CD4-positive, alpha-beta T cell (primary cell): ENCODE measurements around the gene PHF11. TPM values are rescaled to one million over a fixed set of nuclear protein-coding genes. Genes with fewer than 3 reads are reported as not detected.

ENCODE experiments used
- ATAC-seq: fragments of 200-7000 bp; cut with Tn5 transposase; one replicate; pipeline ENCODE4 v1.10.0; 2022; ENCODE audit warnings: mild to moderate bottlenecking; ENCODE audit not compliant: poor library complexity
- CTCF ChIA-PET: fragments of 350-600 bp; sonication (Branson Sonifier 250); formaldehyde crosslinking; loops from one replicate; lab custom pipeline; 2021; ENCODE audit warnings: antibody characterized with exemption, inconsistent platforms; lab: Charles Lee
- POLR2A ChIA-PET: fragments of 350-600 bp; sonication (Branson Sonifier 250); formaldehyde crosslinking; loops from one replicate; lab custom pipeline; 2021; ENCODE audit warnings: antibody characterized with exemption, inconsistent platforms; lab: Charles Lee
- DNase-seq, 14 experiments: peaks; one replicate each; pipeline ENCODE4 v3.0.0-alpha.2; 2013 to 2020; ENCODE audit warnings: mixed read lengths in 2 of 14
- H3K27ac ChIP-seq, 2 donors: one replicate each; pipeline versions ENCODE4 v1.5.1 to v1.7.0; 2013; ENCODE audit warnings: low read length in 2 of 2, low read depth in 1 of 2, mild to moderate bottlenecking in 1 of 2
- H3K27me3 ChIP-seq, 2 experiments: 1 replicate in 1 of 2; 2 replicates in 1 of 2; pipeline versions ENCODE4 v1.6.1 to v1.7.0; 2013; ENCODE audit warnings: low read length in 2 of 2, control low read depth in 1 of 2, mild to moderate bottlenecking in 1 of 2, moderate library complexity in 1 of 2; ENCODE audit not compliant: insufficient read depth in 2 of 2, control insufficient read depth in 1 of 2
- H3K36me3 ChIP-seq: one replicate; pipeline ENCODE4 v1.6.1; 2013; ENCODE audit warnings: low read length, control low read depth; ENCODE audit not compliant: insufficient read depth
- H3K4me1 ChIP-seq: one replicate; pipeline ENCODE4 v1.6.1; 2013; ENCODE audit warnings: low read length, control low read depth; ENCODE audit not compliant: insufficient read depth
- H3K4me3 ChIP-seq: one replicate; pipeline ENCODE4 v1.5.1; 2013; ENCODE audit warnings: mild to moderate bottlenecking, low read length, moderate library complexity
- H3K9me3 ChIP-seq, 2 experiments: 1 replicate in 1 of 2; 2 replicates in 1 of 2; pipeline versions ENCODE4 v1.6.1 to v1.7.0; 2013; ENCODE audit warnings: low read length in 2 of 2, mild to moderate bottlenecking in 2 of 2, control low read depth in 1 of 2, moderate library complexity in 1 of 2; ENCODE audit not compliant: control insufficient read depth in 1 of 2, insufficient read depth in 1 of 2
- H3K27ac Mint-ChIP-seq: one replicate; pipeline ENCODE4 v1.8.0; 2020; ENCODE audit warnings: mixed read lengths
- H3K27me3 Mint-ChIP-seq: one replicate; pipeline ENCODE4 v1.8.0; 2021; ENCODE audit warnings: mixed read lengths
- H3K36me3 Mint-ChIP-seq: one replicate; pipeline ENCODE4 v1.8.0; 2021; ENCODE audit warnings: low read depth, mixed read lengths
- H3K4me1 Mint-ChIP-seq: one replicate; pipeline ENCODE4 v1.8.0; 2021; ENCODE audit warnings: low read depth, mixed read lengths
- H3K4me3 Mint-ChIP-seq: one replicate; pipeline ENCODE4 v1.8.0; 2020; ENCODE audit warnings: mild to moderate bottlenecking, mixed read lengths
- H3K9me3 Mint-ChIP-seq: one replicate; pipeline ENCODE4 v1.8.0; 2020; ENCODE audit warnings: mixed read lengths
- CTCF ChIP-seq: fragments of 200-600 bp; IDR thresholded peaks from one replicate; pipeline ENCODE4 v1.8.0; 2022; ENCODE audit warnings: antibody characterized with exemption, mild to moderate bottlenecking
- intact Hi-C, 2 experiments: fragments of 100-400 bp; cut with DNase I in 1 of 2; cut with micrococcal nuclease in 1 of 2; formaldehyde crosslinking; loops; one replicate each; pipeline versions ENCODE4 v1.15.1 to v1.9.0; 2023 to 2025; cut with DNase I, micrococcal nuclease
- total RNA-seq, 174 experiments: library from RNA in 2 of 174; stranded (reverse) in 2 of 174; gene quantifications; one replicate each; pipeline ENCODE4 v1.2.3 and lab custom pipeline; 2021 to 2026

PHF11 gene
- total RNA-seq, 2 experiments from 2014 or later: 105 TPM

- TF ChIP-seq CTCF: no peak
- peak overlapping the region; percentile 96 for H3K27ac Mint-ChIP-seq
- no peak overlapping the region for H3K27ac ChIP-seq
- peaks cover 13% of the 10 kb centered on the region for H3K4me1 ChIP-seq
- no peaks in the 10 kb centered on the region for H3K27me3 Mint-ChIP-seq
- intact Hi-C loops: no loop called here
- CTCF ChIA-PET: interaction anchor here (0.6 kb wide), 1 partner anchor 16 kb away, joined by 3 read pairs; no protein-coding TSS in a partner anchor
- DNase-seq: no peak
- H3K36me3 ChIP-seq: peaks cover 7% of the 10 kb centered on the region
- H3K4me3 ChIP-seq: no peak overlapping the region
- POLR2A ChIA-PET: no interaction called here
- peaks cover 36% of the 10 kb centered on the region for H3K36me3 Mint-ChIP-seq
- H3K27me3 ChIP-seq: no peaks in the 10 kb centered on the region
- ATAC-seq: no peak
- peaks cover 80% of the 10 kb centered on the region for H3K4me1 Mint-ChIP-seq
- H3K4me3 Mint-ChIP-seq: no peak overlapping the region
- no peaks in the 10 kb centered on the region for H3K9me3 Mint-ChIP-seq
- no peaks in the 10 kb centered on the region for H3K9me3 ChIP-seq
Measured at GRCh38 chr13:49450105-49450819, 45.5 kb upstream of the PHF11 start.

DNA sequence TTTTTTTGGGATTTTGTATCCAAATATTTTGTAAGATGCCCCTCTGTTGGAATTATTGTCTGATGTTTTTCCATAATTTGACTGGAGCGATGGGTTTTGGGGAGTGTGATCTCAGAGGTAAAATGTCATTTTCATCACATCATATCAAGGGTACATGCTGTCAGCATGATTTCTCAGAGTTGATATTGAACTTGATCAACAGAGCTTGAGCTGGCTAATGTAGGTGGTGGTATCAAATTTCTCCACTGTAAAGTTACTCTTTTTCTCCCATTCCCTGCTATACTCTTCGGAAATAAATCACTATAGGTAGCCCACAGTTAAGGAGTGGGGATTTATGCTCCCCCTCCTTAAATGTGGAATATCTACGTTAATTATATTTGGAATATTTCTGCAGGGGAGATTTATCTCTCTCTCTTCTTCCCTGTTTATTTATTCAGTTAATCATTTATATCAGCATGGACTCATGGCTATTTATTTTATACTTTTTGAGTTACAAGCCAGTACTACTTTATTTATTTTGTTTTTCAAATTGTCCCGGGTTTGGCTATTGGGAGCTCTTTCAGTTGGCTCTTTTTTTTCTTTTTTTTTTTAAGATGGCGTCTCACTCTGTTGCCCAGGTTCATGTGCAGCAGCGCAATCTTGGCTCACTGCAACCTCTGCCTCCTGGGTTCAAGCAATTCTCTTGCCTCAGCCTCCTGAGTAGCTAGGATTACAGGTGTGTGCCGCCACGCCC, 42.9 kb upstream of the PHF11 start:
- Histone ChIP-seq H3K9me3 (no peaks in the 10 kb centered on the region), H3K36me3 (peaks cover 7% of the 10 kb centered on the region), H3K27me3 (no peaks in the 10 kb centered on the region), H3K27ac (no peak overlapping the region), H3K4me3 (no peak overlapping the region), H3K4me1 (peaks cover 4% of the 10 kb centered on the region)
- Mint-ChIP-seq H3K27me3 (no peaks in the 10 kb centered on the region), H3K36me3 (peaks cover 46% of the 10 kb centered on the region), H3K9me3 (no peaks in the 10 kb centered on the region), H3K27ac (no peak overlapping the region), H3K4me1 (peaks cover 73% of the 10 kb centered on the region), H3K4me3 (no peak overlapping the region)
- CTCF ChIA-PET: interaction anchor here (1.2 kb wide), 1 partner anchor 9 kb away, joined by 3 read pairs; the partner anchor contains the start of genes CAB39L and SETDB2
- intact Hi-C loops: no loop called here
- no peak for TF ChIP-seq CTCF
- POLR2A ChIA-PET: interaction anchor here (0.6 to 2.6 kb wide), 3 partner anchors 8 to 91 kb away, joined by 3 to 27 read pairs (median 14); partner anchors contain the start of genes CAB39L and SETDB2
- ATAC-seq (no peak), DNase-seq (no peak)

- POLR2A ChIA-PET: interaction anchor here (2.6 kb wide), 1 partner anchor 9 kb away, joined by 27 read pairs; the partner anchor contains the start of genes CAB39L and SETDB2
Measured at GRCh38 chr13:49453465-49453864, 42.3 kb upstream of the PHF11 start.

More at GRCh38 chr13:49453465-49453864, 42.3 kb upstream of the PHF11 start:
- Histone ChIP-seq H3K4me1 (peaks cover 4% of the 10 kb centered on the region), H3K4me3 (no peak overlapping the region), H3K9me3 (no peaks in the 10 kb centered on the region), H3K36me3 (peaks cover 7% of the 10 kb centered on the region), H3K27ac (no peak overlapping the region), H3K27me3 (no peaks in the 10 kb centered on the region)
- Mint-ChIP-seq H3K27me3 (no peaks in the 10 kb centered on the region), H3K9me3 (no peaks in the 10 kb centered on the region), H3K27ac (no peak overlapping the region), H3K4me3 (no peak overlapping the region), H3K4me1 (peaks cover 69% of the 10 kb centered on the region), H3K36me3 (peaks cover 49% of the 10 kb centered on the region)
- intact Hi-C loops: no loop called here
- DNase-seq (no peak), ATAC-seq (no peak)
- CTCF ChIA-PET: interaction anchor here (1.2 kb wide), 1 partner anchor 10 kb away, joined by 3 read pairs; the partner anchor contains the start of genes CAB39L and SETDB2
- TF ChIP-seq CTCF: no peak
